ENCODE data around the gene KLHL11.
A peak's percentile ranks its signal among the peaks of the same experiment; 100 is the strongest.

Gene KLHL11

DNA sequence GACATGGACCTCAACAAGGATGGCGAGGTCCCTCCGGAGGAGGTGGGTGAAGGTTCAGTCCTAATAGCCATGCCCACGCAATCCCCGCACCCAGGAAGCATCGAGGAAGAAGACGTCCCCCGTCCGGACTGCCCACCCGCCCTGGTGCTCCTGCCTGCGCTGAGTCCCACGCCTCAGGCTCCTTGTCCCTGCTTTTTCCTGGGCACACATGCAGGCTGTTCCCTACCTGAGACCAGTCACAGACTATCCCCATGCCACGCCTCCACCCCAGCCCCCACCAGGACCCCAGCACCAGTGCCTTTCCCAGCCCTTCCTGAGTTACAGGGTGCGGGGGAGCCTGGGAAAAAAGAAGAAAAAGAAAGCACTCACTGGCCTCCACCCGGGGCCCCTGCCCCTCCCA lies 43.4 kb downstream of the KLHL11 start:
- no peak overlapping the region for H2BK120ac ChIP-seq (ENCODE audit: low read depth, low read length)
- H4K91ac ChIP-seq (ENCODE audit: low read depth, low read length, poor library complexity), result no peak overlapping the region
- no peak overlapping the region for H3K4me3 ChIP-seq (ENCODE audit: low read length in 2 of 2)
- H2BK5ac ChIP-seq (ENCODE audit: low read length), result no peak overlapping the region
- no peak overlapping the region for H2AFZ ChIP-seq (ENCODE audit: low read length)
- H3K36me3 ChIP-seq (replicated peaks in 1 of 2; ENCODE audit: control insufficient read depth in 2 of 2, insufficient read depth in 2 of 2, low read length in 2 of 2), result peaks cover 28 to 78% of the 10 kb centered on the region in 2 donors
- no peak overlapping the region for H3K18ac ChIP-seq (ENCODE audit: low read length)
- no peak overlapping the region for H3K23ac ChIP-seq (ENCODE audit: low read depth, low read length, poor library complexity)
- H4K8ac ChIP-seq (ENCODE audit: low read depth, low read length), result no peak overlapping the region
- WGBS, 2 donors (ENCODE audit: extremely low coverage in 2 of 2, insufficient read length in 2 of 2, insufficient replicate concordance in 1 of 2), result no CpG with 5 or more reads among the region's 14 CpGs
- DNase-seq (ENCODE audit: low spot score), result no peak
- peaks cover 4% of the 10 kb centered on the region for H3K79me1 ChIP-seq (ENCODE audit: low read depth, low read length)
- no peak overlapping the region for H3K14ac ChIP-seq (ENCODE audit: low read length)
- no peak overlapping the region for H3K4me2 ChIP-seq (ENCODE audit: insufficient read depth, low read length, poor library complexity, severe bottlenecking)
- no peak overlapping the region for H3K4ac ChIP-seq (ENCODE audit: low read length)
- no peak overlapping the region for H3K27ac ChIP-seq (replicated peaks; ENCODE audit: low read length)
- H3K27me3 ChIP-seq (ENCODE audit: control insufficient read depth in 3 of 3, insufficient read depth in 3 of 3, low read depth in 1 of 3, low read length in 3 of 3), result peaks cover 0 to 2% (median 0%) of the 10 kb centered on the region in 3 experiments
- H2BK15ac ChIP-seq (ENCODE audit: low read length), result no peak overlapping the region
- peaks cover 3 to 32% of the 10 kb centered on the region in 2 donors for H3K4me1 ChIP-seq (ENCODE audit: control insufficient read depth in 2 of 2, insufficient read depth in 1 of 2, low read depth in 1 of 2, low read length in 2 of 2)
- H3K9ac ChIP-seq (ENCODE audit: low read depth, low read length, poor library complexity), result no peak overlapping the region
- H3K9me3 ChIP-seq (replicated peaks in 1 of 2; ENCODE audit: control insufficient read depth in 2 of 2, insufficient read depth in 1 of 2, low read depth in 1 of 2, low read length in 2 of 2), result peaks cover 0 to 3% of the 10 kb centered on the region in 2 donors
- H2BK12ac ChIP-seq (ENCODE audit: low read length), result no peak overlapping the region
- no peak overlapping the region for H2AK5ac ChIP-seq (ENCODE audit: low read depth, low read length)

DNA sequence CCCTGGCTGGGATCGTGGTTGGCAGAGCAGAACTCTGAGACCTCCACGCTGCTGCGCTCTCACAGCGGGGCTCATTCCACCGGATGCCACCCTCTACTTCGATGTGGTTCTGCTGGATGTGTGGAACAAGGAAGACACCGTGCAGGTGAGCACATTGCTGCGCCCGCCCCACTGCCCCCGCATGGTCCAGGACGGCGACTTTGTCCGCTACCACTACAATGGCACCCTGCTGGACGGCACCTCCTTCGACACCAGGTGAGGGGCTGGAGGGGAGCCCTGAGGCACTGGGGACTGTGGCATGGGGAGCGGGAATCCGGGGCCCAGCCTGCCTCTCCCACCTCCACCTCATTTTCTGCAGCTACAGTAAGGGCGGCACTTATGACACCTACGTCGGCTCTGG lies 47.2 kb downstream of the KLHL11 start:
- Histone ChIP-seq H3K23ac (ENCODE audit: low read depth, low read length, poor library complexity) (no peak overlapping the region), H3K9ac (ENCODE audit: low read depth, low read length, poor library complexity) (no peak overlapping the region), H3K14ac (ENCODE audit: low read length) (no peak overlapping the region), H3K36me3 (replicated peaks in 1 of 2; ENCODE audit: control insufficient read depth in 2 of 2, insufficient read depth in 2 of 2, low read length in 2 of 2) (peaks cover 24 to 60% of the 10 kb centered on the region in 2 donors), H3K4me2 (ENCODE audit: insufficient read depth, low read length, poor library complexity, severe bottlenecking) (no peak overlapping the region), H2BK12ac (ENCODE audit: low read length) (no peak overlapping the region), H3K9me3 (replicated peaks in 1 of 2; ENCODE audit: control insufficient read depth in 2 of 2, insufficient read depth in 1 of 2, low read depth in 1 of 2, low read length in 2 of 2) (peaks cover 0 to 6% of the 10 kb centered on the region in 2 donors), H3K18ac (ENCODE audit: low read length) (no peak overlapping the region), H3K4ac (ENCODE audit: low read length) (no peak overlapping the region), H3K79me1 (ENCODE audit: low read depth, low read length) (peaks cover 12% of the 10 kb centered on the region), H2BK15ac (ENCODE audit: low read length) (no peak overlapping the region), H3K4me1 (ENCODE audit: control insufficient read depth in 2 of 2, insufficient read depth in 1 of 2, low read depth in 1 of 2, low read length in 2 of 2) (peaks cover 5 to 32% of the 10 kb centered on the region in 2 donors), H3K27me3 (ENCODE audit: control insufficient read depth in 3 of 3, insufficient read depth in 3 of 3, low read depth in 1 of 3, low read length in 3 of 3) (peaks cover 0 to 2% (median 0%) of the 10 kb centered on the region in 3 experiments), H2BK5ac (ENCODE audit: low read length) (no peak overlapping the region), H2AK5ac (ENCODE audit: low read depth, low read length) (no peak overlapping the region), H3K27ac (replicated peaks; ENCODE audit: low read length) (no peak overlapping the region), H3K4me3 (ENCODE audit: low read length in 2 of 2) (no peak overlapping the region), H4K91ac (ENCODE audit: low read depth, low read length, poor library complexity) (no peak overlapping the region), H2BK120ac (ENCODE audit: low read depth, low read length) (no peak overlapping the region), H2AFZ (ENCODE audit: low read length) (no peak overlapping the region), H4K8ac (ENCODE audit: low read depth, low read length) (no peak overlapping the region)
- no CpG with 5 or more reads among the region's 20 CpGs for WGBS, 2 donors (ENCODE audit: extremely low coverage in 2 of 2, insufficient read length in 2 of 2, insufficient replicate concordance in 1 of 2)
- DNase-seq (ENCODE audit: low spot score), result no peak

DNA sequence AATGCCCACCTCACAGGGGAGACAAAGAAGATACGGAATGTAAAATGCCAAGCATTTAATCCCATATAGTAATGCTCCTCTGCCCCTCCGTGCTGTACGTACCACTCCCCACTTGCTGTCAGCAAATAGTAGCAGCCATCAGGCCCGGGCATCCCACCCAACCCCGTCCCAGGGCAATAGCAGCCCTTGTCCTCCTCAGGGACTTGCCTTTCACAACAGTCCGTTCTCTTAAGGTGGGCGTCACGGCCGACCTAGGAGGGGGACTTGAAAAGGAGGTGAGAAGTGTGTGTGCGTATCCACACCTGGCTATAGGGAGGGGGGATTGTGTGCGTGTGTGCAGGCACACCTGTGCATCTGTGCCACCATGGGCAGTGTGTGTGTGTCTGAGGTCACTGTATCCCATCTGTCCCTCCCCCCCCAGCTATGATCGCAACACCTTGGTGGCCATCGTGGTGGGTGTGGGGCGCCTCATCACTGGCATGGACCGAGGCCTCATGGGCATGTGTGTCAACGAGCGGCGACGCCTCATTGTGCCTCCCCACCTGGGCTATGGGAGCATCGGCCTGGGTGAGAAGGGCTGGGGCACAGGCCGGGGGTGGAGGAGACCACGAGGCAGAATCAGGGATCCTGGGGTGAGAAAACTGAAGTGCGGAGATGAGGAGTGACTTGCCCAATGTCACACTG lies 48.4 kb downstream of the KLHL11 start:
- H3K4me3 ChIP-seq (ENCODE audit: low read length in 2 of 2), result peak overlapping the region in 1 of 2 donors; percentile 65
- H2BK15ac ChIP-seq (ENCODE audit: low read length), result no peak overlapping the region
- H3K18ac ChIP-seq (ENCODE audit: low read length), result peak overlapping the region; percentile 7
- H3K4me2 ChIP-seq (ENCODE audit: insufficient read depth, low read length, poor library complexity, severe bottlenecking), result no peak overlapping the region
- no peak overlapping the region for H3K9ac ChIP-seq (ENCODE audit: low read depth, low read length, poor library complexity)
- H3K14ac ChIP-seq (ENCODE audit: low read length), result peak overlapping the region; percentile 91
- peaks cover 5 to 24% of the 10 kb centered on the region in 2 donors for H3K4me1 ChIP-seq (ENCODE audit: control insufficient read depth in 2 of 2, insufficient read depth in 1 of 2, low read depth in 1 of 2, low read length in 2 of 2)
- no peak for DNase-seq (ENCODE audit: low spot score)
- H4K8ac ChIP-seq (ENCODE audit: low read depth, low read length), result no peak overlapping the region
- peaks cover 23 to 49% of the 10 kb centered on the region in 2 donors for H3K36me3 ChIP-seq (replicated peaks in 1 of 2; ENCODE audit: control insufficient read depth in 2 of 2, insufficient read depth in 2 of 2, low read length in 2 of 2)
- H3K79me1 ChIP-seq (ENCODE audit: low read depth, low read length), result peaks cover 12% of the 10 kb centered on the region
- no peak overlapping the region for H2AFZ ChIP-seq (ENCODE audit: low read length)
- peak overlapping the region; percentile 80 for H3K23ac ChIP-seq (ENCODE audit: low read depth, low read length, poor library complexity)
- WGBS, 2 donors (ENCODE audit: extremely low coverage in 2 of 2, insufficient read length in 2 of 2, insufficient replicate concordance in 1 of 2), result no CpG with 5 or more reads among the region's 23 CpGs
- peak overlapping the region; percentile 63 for H2BK12ac ChIP-seq (ENCODE audit: low read length)
- peaks cover 0 to 2% (median 0%) of the 10 kb centered on the region in 3 experiments for H3K27me3 ChIP-seq (ENCODE audit: control insufficient read depth in 3 of 3, insufficient read depth in 3 of 3, low read depth in 1 of 3, low read length in 3 of 3)
- peak overlapping the region; percentile 25 for H2AK5ac ChIP-seq (ENCODE audit: low read depth, low read length)
- H3K4ac ChIP-seq (ENCODE audit: low read length), result peak overlapping the region; percentile 27
- no peak overlapping the region for H2BK120ac ChIP-seq (ENCODE audit: low read depth, low read length)
- H2BK5ac ChIP-seq (ENCODE audit: low read length), result no peak overlapping the region
- H4K91ac ChIP-seq (ENCODE audit: low read depth, low read length, poor library complexity), result no peak overlapping the region
- H3K27ac ChIP-seq (replicated peaks; ENCODE audit: low read length), result no peak overlapping the region
- peaks cover 0 to 6% of the 10 kb centered on the region in 2 donors for H3K9me3 ChIP-seq (replicated peaks in 1 of 2; ENCODE audit: control insufficient read depth in 2 of 2, insufficient read depth in 1 of 2, low read depth in 1 of 2, low read length in 2 of 2)

DNA sequence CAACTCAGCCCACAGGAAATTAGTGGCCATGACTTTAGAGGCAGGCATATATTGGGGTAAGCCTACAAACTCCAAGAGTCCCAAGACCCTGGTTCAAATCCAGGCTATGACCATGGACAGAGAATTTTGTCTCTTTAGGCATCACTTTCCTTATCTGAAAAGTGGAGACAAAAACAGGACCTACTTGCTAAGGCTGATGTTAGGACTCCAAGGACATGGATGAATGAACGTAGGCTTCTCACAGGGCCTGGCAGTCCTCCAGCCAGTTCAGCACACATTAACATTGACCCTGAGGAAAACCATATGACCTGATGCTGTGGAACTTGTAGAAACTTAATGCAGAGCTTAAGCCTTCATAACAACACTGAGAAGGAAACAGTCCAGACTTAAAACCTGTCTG lies 51.0 kb downstream of the KLHL11 start:
- H3K27ac ChIP-seq (replicated peaks; ENCODE audit: low read length), result no peak overlapping the region
- H2AK5ac ChIP-seq (ENCODE audit: low read depth, low read length), result peak overlapping the region; percentile 76
- H2BK12ac ChIP-seq (ENCODE audit: low read length), result no peak overlapping the region
- no peak overlapping the region for H3K23ac ChIP-seq (ENCODE audit: low read depth, low read length, poor library complexity)
- H3K14ac ChIP-seq (ENCODE audit: low read length), result no peak overlapping the region
- peak overlapping the region; percentile 99 for H3K4me2 ChIP-seq (ENCODE audit: insufficient read depth, low read length, poor library complexity, severe bottlenecking)
- no peak overlapping the region for H3K9ac ChIP-seq (ENCODE audit: low read depth, low read length, poor library complexity)
- H2BK120ac ChIP-seq (ENCODE audit: low read depth, low read length), result no peak overlapping the region
- peaks cover 0 to 2% (median 0%) of the 10 kb centered on the region in 3 experiments for H3K27me3 ChIP-seq (ENCODE audit: control insufficient read depth in 3 of 3, insufficient read depth in 3 of 3, low read depth in 1 of 3, low read length in 3 of 3)
- peaks cover 23% of the 10 kb centered on the region for H3K79me1 ChIP-seq (ENCODE audit: low read depth, low read length)
- H3K4me3 ChIP-seq (ENCODE audit: low read length in 2 of 2), result peak overlapping the region in 1 of 2 donors; percentile 59
- H3K4me1 ChIP-seq (ENCODE audit: control insufficient read depth in 2 of 2, insufficient read depth in 1 of 2, low read depth in 1 of 2, low read length in 2 of 2), result peaks cover 12 to 22% of the 10 kb centered on the region in 2 donors
- H2AFZ ChIP-seq (ENCODE audit: low read length), result no peak overlapping the region
- H3K36me3 ChIP-seq (replicated peaks in 1 of 2; ENCODE audit: control insufficient read depth in 2 of 2, insufficient read depth in 2 of 2, low read length in 2 of 2), result peaks cover 17 to 40% of the 10 kb centered on the region in 2 donors
- H2BK5ac ChIP-seq (ENCODE audit: low read length), result no peak overlapping the region
- no peak overlapping the region for H3K18ac ChIP-seq (ENCODE audit: low read length)
- no peak for DNase-seq (ENCODE audit: low spot score)
- peaks cover 4 to 6% of the 10 kb centered on the region in 2 donors for H3K9me3 ChIP-seq (replicated peaks in 1 of 2; ENCODE audit: control insufficient read depth in 2 of 2, insufficient read depth in 1 of 2, low read depth in 1 of 2, low read length in 2 of 2)
- peak overlapping the region; percentile 8 for H2BK15ac ChIP-seq (ENCODE audit: low read length)
- WGBS, 2 donors (ENCODE audit: extremely low coverage in 2 of 2, insufficient read length in 2 of 2, insufficient replicate concordance in 1 of 2), result no CpG with 5 or more reads among the region's 1 CpG
- H4K91ac ChIP-seq (ENCODE audit: low read depth, low read length, poor library complexity), result no peak overlapping the region
- H4K8ac ChIP-seq (ENCODE audit: low read depth, low read length), result no peak overlapping the region
- H3K4ac ChIP-seq (ENCODE audit: low read length), result no peak overlapping the region

Measured in neuronal stem cell (in vitro differentiated cells).